Measurements from ENCODE around the gene CASP10. TPM values are rescaled to one million over a fixed set of nuclear protein-coding genes. Genes with fewer than 3 reads are reported as not detected.

Gene CASP10
- total and polyA plus RNA-seq, 2 of the 4 experiments (the other 2 are of a cell fraction): 0.12 to 0.90 TPM

DNA sequence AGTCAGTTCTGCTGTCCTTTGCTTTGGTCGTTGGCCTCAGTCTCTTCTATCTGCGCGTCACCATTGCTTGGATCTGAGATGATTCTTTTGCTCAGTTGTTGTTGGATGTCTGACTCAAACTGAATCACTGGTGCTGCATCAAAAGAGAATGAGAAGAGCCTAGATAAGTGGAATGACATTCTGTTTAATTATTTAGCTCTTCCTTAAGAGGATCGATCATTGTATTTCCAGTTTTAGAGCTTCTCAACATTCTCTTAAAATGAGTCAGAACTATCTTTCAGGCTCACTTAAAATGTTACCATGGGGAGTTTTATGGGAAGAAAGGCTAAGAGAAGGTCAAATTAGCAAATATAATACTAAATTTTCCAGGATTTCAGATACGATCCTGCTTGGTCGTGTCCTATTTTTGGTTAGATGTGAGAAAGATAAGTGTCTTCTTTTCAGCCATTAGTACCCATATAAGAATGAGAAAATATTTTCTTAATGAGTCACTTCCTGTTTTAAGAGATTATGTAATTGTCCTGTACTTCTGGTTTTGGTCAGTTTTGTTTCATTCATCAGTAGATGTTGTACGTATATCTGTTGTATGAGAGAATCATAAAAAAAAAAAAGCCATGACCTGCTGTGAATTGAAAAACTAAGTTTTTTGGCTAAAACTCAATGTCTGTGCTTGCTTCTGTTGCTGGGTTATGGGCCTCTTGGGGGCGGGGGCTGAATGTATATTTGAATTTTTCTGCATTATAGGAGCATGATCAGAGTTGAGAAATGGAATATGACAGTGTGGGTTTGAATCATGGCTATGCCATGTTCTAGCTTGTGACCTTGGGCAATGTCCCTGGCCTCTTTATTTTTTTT lies 31.6 kb upstream of the CASP10 start:
- H4K91ac ChIP-seq (ENCODE audit: insufficient read depth, low read depth, low read length): peak overlapping the region; percentile 94
- peak overlapping the region; percentile 56; the same call in 1 of the 2 replicates for H3K9ac ChIP-seq (ENCODE audit: low read depth, low read length)
- in situ Hi-C loops (cut with MboI; ENCODE audit: low sequenced_read_pairs): no loop called here
- peak overlapping the region; percentile 99 for H2AK5ac ChIP-seq (ENCODE audit: low read depth, low read length)
- peak overlapping the region; percentile 87 for H3K27ac ChIP-seq (ENCODE audit: insufficient read depth, low read length)
- H3K27me3 ChIP-seq (ENCODE audit: control insufficient read depth, insufficient read depth, low read length): no peaks in the 10 kb centered on the region
- TSS peak; percentile 29 for BruUV-seq (replicated peaks)
- H3K14ac ChIP-seq (replicated peaks; ENCODE audit: low read depth, low read length): peak overlapping the region; percentile 78
- peak overlapping the region; percentile 98 for H2BK120ac ChIP-seq (ENCODE audit: low read depth, low read length)
- peak overlapping the region; percentile 98 for H2BK20ac ChIP-seq (ENCODE audit: low read depth, low read length)
- ChIA-PET POLR2A (ENCODE audit: unreplicated experiment) (interaction anchor here (0.7 kb wide), 1 partner anchor 300 kb away, joined by 3 read pairs; the partner anchor contains the start of genes STRADB and TRAK2), CTCF (no interaction called here)
- H2AFZ ChIP-seq (replicated peaks; ENCODE audit: low read length, poor library complexity): no peak overlapping the region
- TF ChIP-seq FOS (IDR thresholded peaks at IDR 0.05; ENCODE audit: low read depth, low read length) (peak; percentile 35), CEBPB (IDR thresholded peaks at IDR 0.05; ENCODE audit: low read depth, low read length) (peak; percentile 68), RFX5 (IDR thresholded peaks at IDR 0.05; ENCODE audit: low read depth, low read length) (no peak)
- H4K5ac ChIP-seq (ENCODE audit: low read depth, low read length): peak overlapping the region; percentile 84
- H2BK5ac ChIP-seq (ENCODE audit: low read depth, low read length, poor library complexity, severe bottlenecking): peak overlapping the region; percentile 99
- peak overlapping the region; percentile 98 for H3K4ac ChIP-seq (ENCODE audit: low read depth, low read length)
- peak overlapping the region; percentile 95 for H3K56ac ChIP-seq (ENCODE audit: extremely low read depth, insufficient read depth, low read length)
- peak overlapping the region; percentile 83 to 98 for H4K8ac ChIP-seq (ENCODE audit: low read depth in 2 of 2, low read length in 2 of 2)
- H2AK9ac ChIP-seq (replicated peaks; ENCODE audit: low read depth, low read length, poor library complexity): peak overlapping the region; percentile 86
- dilution Hi-C loops (cut with HindIII; ENCODE audit: low sequenced_read_pairs, unreplicated experiment): no loop called here
- no peaks in the 10 kb centered on the region for H4K20me1 ChIP-seq (ENCODE audit: insufficient read depth, low read length)
- peak overlapping the region; percentile 80 for H3K4me2 ChIP-seq (ENCODE audit: low read depth, low read length)
- intact Hi-C loops (cut with micrococcal nuclease): no loop called here
- peak overlapping the region; percentile 98 for H3K23ac ChIP-seq (ENCODE audit: low read depth, low read length)
- DNase-seq: peak; percentile 93
- H3K18ac ChIP-seq (ENCODE audit: low read depth, low read length): peak overlapping the region; percentile 90
- H3K9me1 ChIP-seq (ENCODE audit: insufficient read depth, low read length): peaks cover 19% of the 10 kb centered on the region; the same call in 1 of the 2 replicates
- H3K4me3 ChIP-seq (ENCODE audit: insufficient read depth, low read depth, low read length): no peak overlapping the region
- H2BK15ac ChIP-seq (ENCODE audit: low read depth, low read length): peak overlapping the region; percentile 94; the same call in 2 of the 3 replicates
- ATAC-seq (ENCODE audit: low read depth): peak; percentile 63
- H3K4me1 ChIP-seq (ENCODE audit: control insufficient read depth, insufficient read depth, low read length): peaks cover 19% of the 10 kb centered on the region
- H3K36me3 ChIP-seq (ENCODE audit: control insufficient read depth, insufficient read depth, low read length): peaks cover 23% of the 10 kb centered on the region
- H3K9me3 ChIP-seq (ENCODE audit: control insufficient read depth, insufficient read depth, low read length): no peaks in the 10 kb centered on the region
- peaks cover 12 to 43% of the 10 kb centered on the region in 2 experiments for H3K79me1 ChIP-seq (ENCODE audit: low read depth in 1 of 2, low read length in 2 of 2)
- 33% methylated on average over 2 of the region's 8 CpGs; no CpG with 5 or more reads in 1 of the 2 experiments for WGBS, 2 experiments (ENCODE audit: extremely low coverage in 2 of 2, insufficient read length in 1 of 2)

All from IMR-90 (cell line).